ENCODE results near the gene OPCML.

OPCML gene

GRCh38 chr11:132822276-132822675 lies 710.0 kb downstream of the OPCML start:
- DNase-seq: no peak

- no peak for DNase-seq
Measured at GRCh38 chr11:132821499-132821898, 710.8 kb downstream of the OPCML start.

GRCh38 chr11:132821014-132821413 lies 711.3 kb downstream of the OPCML start:
- no peak for DNase-seq

GRCh38 chr11:132818951-132819350 lies 713.4 kb downstream of the OPCML start:
- DNase-seq: no peak

- no peak for DNase-seq
Measured at GRCh38 chr11:132817387-132817786, 714.9 kb downstream of the OPCML start.

- no peak for DNase-seq
Measured at GRCh38 chr11:132814410-132814809, 717.9 kb downstream of the OPCML start.

- DNase-seq: no peak
Measured at GRCh38 chr11:132811649-132812048, 720.7 kb downstream of the OPCML start.

- no peak for DNase-seq
Measured at GRCh38 chr11:132809070-132809469, 723.2 kb downstream of the OPCML start.

GRCh38 chr11:132804258-132804657 lies 728.0 kb downstream of the OPCML start:
- no peak for DNase-seq

- no peak for DNase-seq
Measured at GRCh38 chr11:132803436-132803835, 728.9 kb downstream of the OPCML start.

GRCh38 chr11:132802947-132803346 lies 729.4 kb downstream of the OPCML start:
- DNase-seq: no peak

- no peak for DNase-seq
Measured at GRCh38 chr11:132793831-132794230, 738.5 kb downstream of the OPCML start.

- DNase-seq: no peak
Measured at GRCh38 chr11:132792341-132793140, 739.8 kb downstream of the OPCML start.

GRCh38 chr11:132790971-132791370 lies 741.3 kb downstream of the OPCML start:
- DNase-seq: no peak

- DNase-seq: no peak
Measured at GRCh38 chr11:132790466-132790865, 741.8 kb downstream of the OPCML start.

GRCh38 chr11:132788816-132789325 lies 743.4 kb downstream of the OPCML start:
- DNase-seq: no peak

- no peak for DNase-seq
Measured at GRCh38 chr11:132785878-132786277, 746.4 kb downstream of the OPCML start.

GRCh38 chr11:132784441-132784840 lies 747.9 kb downstream of the OPCML start:
- no peak for DNase-seq

- no peak for DNase-seq
Measured at GRCh38 chr11:132782102-132782501, 750.2 kb downstream of the OPCML start.

GRCh38 chr11:132780046-132780445 lies 752.3 kb downstream of the OPCML start:
- no peak for DNase-seq

GRCh38 chr11:132779497-132779896 lies 752.8 kb downstream of the OPCML start:
- DNase-seq: no peak

- no peak for DNase-seq
Measured at GRCh38 chr11:132777067-132777975, 755.0 kb downstream of the OPCML start.

GRCh38 chr11:132773751-132774150 lies 758.5 kb downstream of the OPCML start:
- DNase-seq: no peak
